Pancreas (tissue), 10 donors: ENCODE data around the gene AJAP1. TPM values are rescaled to one million over a fixed set of nuclear protein-coding genes. Genes with fewer than 3 reads are reported as not detected.

Experiments used
- ATAC-seq, 4 donors: fragments of 200-7000 bp; cut with Tn5 transposase; one replicate each; pipeline versions ENCODE4 v1.8.0 to v1.9.1; 2020; ENCODE audit warnings: mild to moderate bottlenecking in 4 of 4, moderate library complexity in 4 of 4
- DNase-seq, 6 donors: peaks; one replicate each; pipeline ENCODE4 v3.0.0-alpha.2; 2020
- FAIRE-seq: peaks from 2 replicates; lab custom pipeline; 2012; peaks lifted over from hg19 to GRCh38; lab: Jason Lieb, UNC
- H3K27ac ChIP-seq, 4 donors: fragments of 200-600 bp; sonication (generic); 1 replicate in 3 of 4; 2 replicates in 1 of 4; pipeline versions ENCODE4 v1.5.0 to v1.8.0; 2020
- H3K27me3 ChIP-seq, 4 donors: fragments of 200-600 bp; one replicate each; pipeline ENCODE4 v1.8.0; 2021
- H3K36me3 ChIP-seq, 3 donors: fragments of 200-600 bp; sonication (generic) in 1 of 3; one replicate each; pipeline versions ENCODE4 v1.5.0 to v1.8.0; 2020 to 2021
- H3K4me1 ChIP-seq, 3 donors: fragments of 200-600 bp; one replicate each; pipeline ENCODE4 v1.8.0; 2021
- H3K4me3 ChIP-seq, 4 donors: fragments of 200-600 bp; sonication (generic) in 2 of 4; one replicate each; pipeline versions ENCODE4 v1.5.0 to v1.8.0; 2020 to 2021
- H3K9me3 ChIP-seq, 4 donors: fragments of 200-600 bp; one replicate each; pipeline ENCODE4 v1.8.0; 2021
- WGBS, 2 donors: extraction: QIAGEN DNeasy Blood & Tissue Kit; methylation state at CpG; one replicate each; pipeline ENCODE4 v1.1.7; 2013; 5-methylcytosine and 5-hydroxymethylcytosine counted together
- intact Hi-C, 3 donors: fragments of 100-400 bp; cut with DNase I; formaldehyde crosslinking; loops; one replicate each; pipeline versions ENCODE4 v1.11.1 to v1.14.2; 2022
- polyA plus RNA-seq, 2 donors: library from polyadenylated mRNA; stranded (reverse); fragments of 200-250 nt; gene quantifications; one replicate each; pipeline ENCODE4 v1.2.3, GENCODE V29; 2013
- total RNA-seq, 6 donors: library from RNA; stranded (reverse); fragmentation: NEBNext Ultra II Directional in 4 of 6; extraction: Animal tissue kit (Norgen Biotek cat#: 25700) in 4 of 6; gene quantifications; one replicate each; pipeline versions ENCODE4 v1.2.1 to v1.2.4, GENCODE V29; 2021 to 2023
- TF ChIP-seq, protein P1 (sequence below), 4 donors: fragments of 200-600 bp; sonication (generic) in 3 of 4; IDR thresholded peaks; one replicate each; pipeline versions ENCODE4 v1.5.0 to v1.8.0; 2021; ENCODE audit warnings: antibody characterized with exemption in 4 of 4
- donor health status: healthy with polysubstance abuse.
- donor health status: DM: no; HTN: no; CAD: no; lungs with moderate emphysema.
- donor health status: DM: no; HTN: no; CAD: no.
- donor health status: control.
- donor health status: control.
- donor health status: Bipolar disorder and iron deficiency.
- donor health status: DM: yes; HTN: yes; CAD: no.
- donor health status: DM: no; HTN: no; CAD: no.
- donor health status: DM: no; HTN: no; CAD: no.
- donor health status: DM: yes; HTN: yes; CAD: no.

AJAP1 gene
- total and polyA plus RNA-seq, 8 donors, result 0.38 to 4.3 (median 2.2) TPM

- 72 to 75% methylated on average over 13 of the region's 13 CpGs for WGBS, 2 donors
- Histone ChIP-seq H3K27ac (no peak overlapping the region), H3K27me3 (no peaks in the 10 kb centered on the region), H3K36me3 (no peaks in the 10 kb centered on the region), H3K4me3 (no peak overlapping the region), H3K9me3 (no peaks in the 10 kb centered on the region), H3K4me1 (no peaks in the 10 kb centered on the region)
- no peak for FAIRE-seq
- ATAC-seq, result no peak
- intact Hi-C loops, result no loop called here
- TF ChIP-seq, protein P1, sequence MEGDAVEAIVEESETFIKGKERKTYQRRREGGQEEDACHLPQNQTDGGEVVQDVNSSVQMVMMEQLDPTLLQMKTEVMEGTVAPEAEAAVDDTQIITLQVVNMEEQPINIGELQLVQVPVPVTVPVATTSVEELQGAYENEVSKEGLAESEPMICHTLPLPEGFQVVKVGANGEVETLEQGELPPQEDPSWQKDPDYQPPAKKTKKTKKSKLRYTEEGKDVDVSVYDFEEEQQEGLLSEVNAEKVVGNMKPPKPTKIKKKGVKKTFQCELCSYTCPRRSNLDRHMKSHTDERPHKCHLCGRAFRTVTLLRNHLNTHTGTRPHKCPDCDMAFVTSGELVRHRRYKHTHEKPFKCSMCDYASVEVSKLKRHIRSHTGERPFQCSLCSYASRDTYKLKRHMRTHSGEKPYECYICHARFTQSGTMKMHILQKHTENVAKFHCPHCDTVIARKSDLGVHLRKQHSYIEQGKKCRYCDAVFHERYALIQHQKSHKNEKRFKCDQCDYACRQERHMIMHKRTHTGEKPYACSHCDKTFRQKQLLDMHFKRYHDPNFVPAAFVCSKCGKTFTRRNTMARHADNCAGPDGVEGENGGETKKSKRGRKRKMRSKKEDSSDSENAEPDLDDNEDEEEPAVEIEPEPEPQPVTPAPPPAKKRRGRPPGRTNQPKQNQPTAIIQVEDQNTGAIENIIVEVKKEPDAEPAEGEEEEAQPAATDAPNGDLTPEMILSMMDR (IDR thresholded peaks at IDR 0.05), result no peak
- no peak for DNase-seq
Observed at GRCh38 chr1:4674676-4675075, 20.3 kb downstream of the AJAP1 start.

GRCh38 chr1:4675454-4676186 lies 21.2 kb downstream of the AJAP1 start:
- TF ChIP-seq, protein P1 (IDR thresholded peaks at IDR 0.05), result no peak
- H3K27me3 ChIP-seq, result no peaks in the 10 kb centered on the region
- no peaks in the 10 kb centered on the region for H3K4me1 ChIP-seq
- ATAC-seq (no peak), DNase-seq (no peak), FAIRE-seq (no peak)
- no peak overlapping the region for H3K4me3 ChIP-seq
- WGBS, 2 donors, result 62 to 74% methylated on average over 21 of the region's 21 CpGs
- no peaks in the 10 kb centered on the region for H3K36me3 ChIP-seq
- H3K27ac ChIP-seq, result no peak overlapping the region
- intact Hi-C loops, result no loop called here
- H3K9me3 ChIP-seq, result no peaks in the 10 kb centered on the region

- no peak for ATAC-seq
- no peak for FAIRE-seq
- Histone ChIP-seq H3K4me3 (no peak overlapping the region), H3K27me3 (no peaks in the 10 kb centered on the region), H3K36me3 (no peaks in the 10 kb centered on the region), H3K4me1 (no peaks in the 10 kb centered on the region), H3K9me3 (no peaks in the 10 kb centered on the region), H3K27ac (no peak overlapping the region)
- TF ChIP-seq, protein P1 (IDR thresholded peaks at IDR 0.05), result no peak
- intact Hi-C loops, result no loop called here
- no peak for DNase-seq
- 55 to 70% methylated on average over 9 of the region's 9 CpGs for WGBS, 2 donors
Observed at GRCh38 chr1:4676253-4676652, 21.8 kb downstream of the AJAP1 start.

DNA sequence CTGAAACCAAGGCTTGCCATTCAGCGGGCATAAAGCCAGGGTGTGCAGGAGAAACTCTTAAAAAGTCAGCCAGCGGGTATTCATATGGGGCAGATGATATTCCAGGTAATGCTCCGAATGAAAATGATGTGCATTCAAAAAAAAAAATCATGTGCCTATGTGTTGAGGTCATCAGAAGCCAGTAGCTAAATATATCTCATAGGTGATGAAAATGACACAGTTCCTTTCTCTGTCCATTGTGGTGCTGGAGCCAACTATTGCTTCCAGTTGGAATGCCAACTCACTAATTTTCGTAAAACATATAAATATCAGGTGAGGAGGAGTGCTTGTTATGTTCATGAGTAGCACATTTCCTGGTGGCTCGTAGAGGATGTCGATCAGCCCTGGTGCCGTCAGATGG lies 23.2 kb downstream of the AJAP1 start:
- intact Hi-C loops, result no loop called here
- WGBS, 2 donors, result 66 to 79% methylated on average over 7 of the region's 7 CpGs
- Histone ChIP-seq H3K4me3 (no peak overlapping the region), H3K4me1 (no peaks in the 10 kb centered on the region), H3K36me3 (no peaks in the 10 kb centered on the region), H3K9me3 (no peaks in the 10 kb centered on the region), H3K27me3 (no peaks in the 10 kb centered on the region), H3K27ac (no peak overlapping the region)
- ATAC-seq (no peak), FAIRE-seq (no peak), DNase-seq (no peak)
- TF ChIP-seq, protein P1 (IDR thresholded peaks at IDR 0.05), result no peak

DNA sequence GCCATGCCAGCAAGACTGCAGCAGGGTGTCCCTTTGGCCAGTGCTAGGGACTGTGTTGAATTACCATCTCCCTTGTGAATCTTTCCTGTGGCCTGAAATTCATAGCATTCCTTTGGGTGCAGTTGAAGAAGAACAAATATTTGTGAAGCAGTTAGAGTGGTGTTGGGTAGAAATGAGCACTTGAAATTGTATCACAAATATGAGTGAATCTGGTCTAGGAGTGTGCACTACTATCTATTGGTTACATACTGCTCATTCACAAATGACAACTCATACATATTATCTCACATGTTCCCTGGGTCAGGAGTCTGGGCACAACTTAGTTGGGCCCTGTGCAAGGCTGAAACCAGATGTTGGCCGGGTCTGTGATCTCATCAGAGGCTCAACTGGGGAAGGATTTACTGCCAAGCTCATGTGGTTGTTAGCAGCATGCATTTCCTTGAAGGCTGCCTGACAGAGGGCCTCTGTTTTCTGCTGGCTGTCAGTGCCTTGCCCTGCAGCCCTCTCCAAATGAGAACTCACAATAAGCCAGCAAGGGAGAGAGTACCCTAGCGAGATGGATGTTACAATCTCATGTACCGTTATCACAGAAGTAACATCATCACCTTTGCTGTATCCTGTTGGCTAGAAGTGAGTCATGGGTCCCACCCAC lies 23.8 kb downstream of the AJAP1 start:
- intact Hi-C loops, result no loop called here
- Histone ChIP-seq H3K27ac (no peak overlapping the region), H3K4me1 (no peaks in the 10 kb centered on the region), H3K9me3 (no peaks in the 10 kb centered on the region), H3K36me3 (no peaks in the 10 kb centered on the region), H3K4me3 (no peak overlapping the region), H3K27me3 (no peaks in the 10 kb centered on the region)
- DNase-seq (no peak), FAIRE-seq (no peak), ATAC-seq (no peak)
- TF ChIP-seq, protein P1 (IDR thresholded peaks at IDR 0.05), result no peak
- WGBS, 2 donors, result 49 to 89% methylated on average over 3 of the region's 3 CpGs
